Measurements from ENCODE around the gene CTTN. TPM values are rescaled to one million over a fixed set of nuclear protein-coding genes. Genes with fewer than 3 reads are reported as not detected.

Gene CTTN
- total RNA-seq, 1 experiment from 2014 or later, result 136 TPM

- DNase-seq (ENCODE audit: low read depth), result no peak
Measured at GRCh38 chr11:70409437-70409836, 11.1 kb downstream of the CTTN start.

DNA sequence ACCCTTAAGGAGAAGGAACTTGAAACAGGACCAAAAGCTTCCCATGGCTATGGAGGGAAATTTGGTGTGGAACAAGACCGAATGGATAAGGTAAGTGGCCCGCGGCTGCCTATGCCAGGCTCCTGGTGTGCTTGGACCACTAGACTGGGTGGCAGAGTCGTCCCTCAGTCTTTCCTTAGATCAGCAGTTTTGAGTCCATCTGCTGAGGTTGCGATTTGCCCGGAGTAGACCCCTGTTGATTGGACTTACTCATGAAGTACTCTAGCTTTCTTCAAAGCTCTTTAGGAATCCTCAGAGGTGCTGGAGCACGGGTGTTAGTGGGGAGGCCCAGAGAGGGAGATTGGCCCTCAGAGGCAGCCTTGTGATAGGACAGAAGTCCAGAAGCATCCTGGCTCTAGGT, 11.5 kb downstream of the CTTN start:
- no peak for DNase-seq (ENCODE audit: low read depth)

- DNase-seq (ENCODE audit: low read depth), result no peak
Measured at GRCh38 chr11:70410276-70411205, 12.2 kb downstream of the CTTN start.

DNA sequence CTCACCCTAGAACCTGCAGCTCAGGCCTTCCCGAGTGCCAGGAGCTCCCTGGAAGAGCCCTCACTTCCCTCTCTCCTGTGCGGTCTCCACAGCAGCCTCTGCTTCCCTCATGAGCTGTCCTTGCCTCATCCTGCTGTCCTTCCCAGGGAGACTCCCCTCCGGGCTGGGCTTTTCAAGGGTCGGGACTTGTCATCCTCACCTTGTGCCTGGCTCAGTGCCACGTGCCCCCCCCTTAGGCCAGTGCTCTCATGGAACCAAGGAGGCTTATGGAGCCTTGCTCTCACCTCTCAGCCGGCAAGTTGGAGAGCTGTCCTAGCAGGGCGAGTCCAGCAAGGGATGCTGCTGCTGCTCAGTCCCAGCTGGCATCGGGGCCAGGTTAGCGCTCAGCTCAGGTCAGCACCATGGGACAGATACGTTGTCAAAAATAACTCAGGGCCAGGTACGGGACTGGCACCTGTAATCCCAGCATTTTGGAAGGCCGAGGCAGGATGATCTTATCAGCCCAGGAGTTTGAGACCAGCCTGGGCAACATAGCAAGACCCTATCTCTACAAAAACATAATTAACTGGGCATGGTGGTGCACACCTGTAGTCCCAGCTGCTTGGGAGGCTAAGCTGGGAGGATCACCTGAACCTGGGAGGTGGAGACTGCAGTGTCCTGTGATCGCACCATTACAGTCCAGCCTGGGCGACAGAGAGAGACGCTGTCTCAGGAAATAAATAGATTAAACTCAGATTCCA, 13.6 kb downstream of the CTTN start:
- no peak for DNase-seq (ENCODE audit: low read depth)

DNA sequence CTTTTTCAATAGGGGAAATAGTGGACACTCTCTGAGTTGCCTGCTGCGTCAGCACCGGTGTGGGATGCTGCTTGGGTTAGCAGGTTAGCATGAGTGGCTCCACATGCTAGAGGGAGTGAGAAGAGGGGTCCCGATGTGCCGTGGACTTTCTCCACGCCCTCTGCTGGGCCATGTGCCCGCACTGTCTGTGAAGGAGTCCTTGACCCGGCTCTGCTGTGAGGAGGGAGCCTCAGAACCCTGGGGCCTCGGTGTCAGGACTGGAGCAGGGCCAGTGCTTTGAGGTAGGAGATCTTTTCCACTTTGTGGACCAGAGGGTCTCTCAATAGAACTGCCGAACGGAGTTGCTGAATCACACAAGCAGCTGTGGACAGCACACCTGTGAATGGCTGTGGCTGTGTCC, 14.8 kb downstream of the CTTN start:
- DNase-seq (ENCODE audit: low read depth), result no peak

DNA sequence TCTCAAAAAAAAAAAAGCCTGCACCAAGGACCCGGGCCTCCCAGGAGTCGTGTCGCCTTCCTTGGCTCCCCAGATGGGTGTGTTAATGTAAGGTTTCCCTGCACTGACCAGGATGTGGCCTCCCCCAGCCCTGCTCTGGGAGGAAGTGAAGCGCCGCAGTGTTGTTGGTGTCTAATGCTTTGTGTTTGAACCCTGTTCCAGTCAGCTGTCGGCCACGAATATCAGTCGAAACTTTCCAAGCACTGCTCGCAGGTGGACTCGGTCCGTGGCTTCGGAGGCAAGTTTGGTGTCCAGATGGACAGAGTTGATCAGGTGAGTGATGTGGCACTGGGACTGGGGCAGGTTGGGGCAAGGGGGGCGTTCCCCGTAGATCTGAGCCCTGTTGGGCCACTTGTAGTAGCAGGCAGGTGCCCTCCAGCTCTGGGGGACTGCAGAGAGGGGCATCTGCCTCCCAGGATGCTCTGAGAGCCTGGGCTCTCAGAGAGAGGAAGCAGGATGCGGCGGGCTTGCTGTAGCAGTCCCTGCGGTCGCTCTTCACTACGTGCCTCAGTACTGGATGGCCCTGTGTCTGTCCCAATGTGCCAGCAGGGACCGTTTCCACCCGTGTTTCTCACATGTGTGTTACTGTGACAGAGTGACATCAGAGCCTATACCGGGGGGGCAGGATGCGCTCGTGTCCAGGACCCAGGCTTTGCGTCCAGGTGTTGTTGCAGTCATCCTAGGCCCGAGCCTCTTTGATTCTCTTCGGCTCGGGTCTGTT, 16.2 kb downstream of the CTTN start:
- DNase-seq (ENCODE audit: low read depth), result no peak

DNA sequence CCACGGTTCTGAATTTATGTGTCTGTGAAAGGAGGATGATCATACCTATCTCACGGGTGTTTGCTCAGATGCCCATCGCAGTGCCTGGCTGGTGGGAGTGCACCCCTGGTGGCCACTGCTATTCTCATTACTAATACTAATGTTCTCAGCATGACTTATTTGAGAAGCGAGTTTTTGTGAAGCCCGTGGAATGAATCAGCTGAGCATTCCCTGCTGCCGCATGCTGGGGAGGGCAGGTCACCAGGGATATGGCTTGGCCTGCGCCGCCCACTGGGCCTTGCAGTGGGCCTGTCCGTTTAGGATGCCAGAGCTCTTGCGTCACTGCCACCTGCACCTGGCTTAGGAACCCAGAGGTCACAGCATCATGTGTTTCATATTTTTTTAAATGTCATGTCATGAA, 16.9 kb downstream of the CTTN start:
- DNase-seq (ENCODE audit: low read depth), result no peak

DNA sequence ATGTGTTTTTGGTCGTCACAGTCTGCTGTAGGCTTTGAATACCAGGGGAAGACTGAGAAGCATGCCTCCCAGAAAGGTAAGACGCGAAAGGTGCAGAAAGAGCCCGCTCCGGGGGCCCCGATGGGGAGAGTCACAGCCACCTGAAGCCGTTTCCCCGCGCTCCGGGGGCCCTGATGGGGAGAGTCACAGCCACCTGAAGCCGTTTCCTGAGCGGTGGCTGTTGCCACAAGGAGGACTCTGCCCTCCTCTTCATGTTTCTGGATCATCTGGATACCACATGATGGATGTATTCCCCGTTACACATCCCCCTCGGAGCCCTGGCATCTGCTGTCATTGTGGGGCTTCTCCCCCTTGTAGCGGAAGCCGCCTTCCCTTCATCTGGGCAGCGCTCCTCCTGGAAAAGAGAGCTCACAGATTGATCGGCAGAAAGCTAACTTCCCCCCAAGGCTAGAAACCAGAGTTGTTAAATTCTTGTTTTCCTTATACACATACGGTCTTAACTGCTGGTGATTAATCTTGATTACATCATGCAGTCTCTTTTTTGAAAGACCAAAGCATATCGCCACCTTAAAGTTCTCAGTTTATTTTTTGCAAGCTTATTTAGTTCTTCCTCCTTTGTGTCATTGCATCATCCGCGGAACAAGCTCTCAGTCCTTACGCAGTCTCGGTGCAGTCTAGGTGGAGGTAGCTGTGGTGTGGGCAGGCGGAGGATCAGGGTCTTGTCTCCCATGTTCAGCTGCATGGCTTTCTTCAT, 17.5 kb downstream of the CTTN start:
- no peak for DNase-seq (ENCODE audit: low read depth)

GRCh38 chr11:70416881-70417280, 18.6 kb downstream of the CTTN start:
- DNase-seq (ENCODE audit: low read depth), result no peak

GRCh38 chr11:70418130-70418529, 19.8 kb downstream of the CTTN start:
- DNase-seq (ENCODE audit: low read depth), result no peak

GRCh38 chr11:70419307-70420007, 21.1 kb downstream of the CTTN start:
- no peak for DNase-seq (ENCODE audit: low read depth)

- peak; percentile 95 for DNase-seq (ENCODE audit: low read depth)
Measured at GRCh38 chr11:70420008-70420464, 21.7 kb downstream of the CTTN start.

GRCh38 chr11:70420496-70420895, 22.2 kb downstream of the CTTN start:
- DNase-seq (ENCODE audit: low read depth), result no peak

DNA sequence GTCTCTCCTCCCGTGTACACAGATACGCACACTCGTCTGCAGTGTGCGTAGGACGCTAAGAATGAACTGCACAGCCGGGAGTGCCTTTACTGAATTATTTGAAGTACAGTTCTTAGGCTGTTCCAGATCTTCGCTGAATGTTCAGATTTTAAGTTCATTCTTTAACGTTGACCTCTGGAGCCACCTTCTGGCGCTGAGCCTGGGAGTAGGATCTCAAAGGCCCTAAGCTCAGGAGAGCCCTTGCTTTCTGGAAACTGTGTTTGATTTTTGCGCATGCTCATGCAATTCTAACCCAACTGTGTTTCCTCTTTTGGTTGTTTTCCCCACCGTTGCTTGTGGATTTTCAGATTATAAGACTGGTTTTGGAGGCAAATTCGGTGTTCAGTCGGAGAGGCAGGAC, 22.8 kb downstream of the CTTN start:
- DNase-seq (ENCODE audit: low read depth), result no peak

- no peak for DNase-seq (ENCODE audit: low read depth)
Measured at GRCh38 chr11:70422692-70423522, 24.6 kb downstream of the CTTN start.

- peak; percentile 88 for DNase-seq (ENCODE audit: low read depth)
Measured at GRCh38 chr11:70423523-70424505, 25.5 kb downstream of the CTTN start.

DNA sequence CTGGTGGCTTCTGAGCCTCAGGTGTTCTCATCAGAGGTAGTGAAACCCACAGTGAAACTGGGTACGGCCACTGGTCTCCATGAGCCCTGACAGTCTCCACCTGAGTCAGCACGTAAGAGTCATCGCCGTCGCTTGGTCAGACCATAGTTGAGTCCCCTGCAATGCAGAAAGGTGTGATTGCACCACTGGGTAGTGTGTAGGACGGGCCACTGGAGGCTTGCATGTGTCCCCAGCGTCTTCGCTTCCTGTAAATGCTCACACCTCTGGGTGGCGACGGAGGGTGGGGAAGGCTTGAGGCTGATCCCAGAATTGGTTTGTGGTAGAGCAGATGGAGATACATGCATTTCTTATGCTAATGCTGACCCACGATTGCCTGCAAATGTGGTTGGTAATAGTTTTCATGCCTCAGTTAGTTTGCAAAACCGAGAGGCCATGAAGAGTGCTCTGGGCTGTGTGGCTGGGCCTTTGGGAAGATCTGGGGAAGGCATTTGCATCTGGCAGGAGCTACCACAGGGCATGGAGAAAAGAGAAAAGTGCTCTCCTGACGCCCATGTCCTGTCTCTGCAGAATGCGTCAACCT, 26.5 kb downstream of the CTTN start:
- DNase-seq (ENCODE audit: low read depth), result no peak

GRCh38 chr11:70427436-70427835, 29.1 kb downstream of the CTTN start:
- no peak for DNase-seq (ENCODE audit: low read depth)

All from Daoy (cell line).